GM19324 (cell line): ENCODE results near the gene PRLH.
A peak's percentile ranks its signal among the peaks of the same experiment; 100 is the strongest.
"Not testable (repeated sequence)": the region's sequence is repeated elsewhere in the genome, so short reads cannot be mapped to it uniquely, and the experiment has no call there.

Experiments used
- ATAC-seq: cut with Tn5 transposase; IDR thresholded peaks from one replicate; pipeline ENCODE4 v1.9.1; 2021; ENCODE audit warnings: mild to moderate bottlenecking, moderate library complexity; ENCODE audit not compliant: unreplicated experiment, low FRiP score

The PRLH gene

DNA sequence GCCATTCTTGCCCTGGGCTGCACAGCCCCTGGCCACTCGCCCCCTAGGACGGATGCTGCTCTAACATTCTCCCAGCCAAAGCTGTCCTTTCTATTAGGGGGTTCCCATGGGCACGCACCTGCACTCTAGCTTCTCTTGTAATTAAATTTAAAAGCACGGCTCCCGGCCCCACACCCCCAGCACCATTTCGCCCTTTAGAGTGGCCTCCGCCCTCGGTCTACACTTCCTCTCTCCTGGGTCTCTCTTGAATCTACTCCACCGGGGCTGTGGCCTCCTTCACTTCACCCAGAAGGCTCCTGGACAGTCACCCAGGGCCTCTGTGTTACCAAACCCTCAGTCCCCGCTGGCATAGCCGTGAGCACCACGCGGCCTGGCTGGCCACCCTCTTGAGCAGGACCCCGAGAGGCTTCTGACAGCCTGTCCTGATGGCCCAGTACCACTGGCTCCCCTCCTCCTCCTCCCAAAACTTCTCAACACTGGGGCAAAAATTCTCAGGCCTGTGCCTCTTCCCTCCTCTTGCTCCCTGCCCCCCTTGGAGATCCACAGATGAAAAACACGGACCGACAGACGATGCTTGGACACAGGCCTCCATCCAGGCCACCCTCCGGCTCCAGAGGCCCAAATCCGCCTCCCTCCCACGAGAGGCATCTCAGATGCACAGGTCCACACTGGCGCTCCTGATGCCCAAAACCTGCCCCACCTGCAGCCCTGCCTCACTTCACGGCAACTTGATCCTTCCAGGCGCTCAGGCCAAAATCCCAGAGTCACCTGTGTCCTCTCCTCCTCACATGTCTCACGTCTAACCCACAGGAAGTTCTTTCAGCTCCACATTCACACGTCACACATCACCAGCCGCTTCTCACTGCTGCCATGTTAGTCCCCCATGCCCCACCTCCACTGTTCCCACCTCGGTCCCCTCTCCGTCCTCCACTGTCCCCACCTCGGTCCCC, 31.1 kb downstream of the PRLH start:
- no peak for ATAC-seq

DNA sequence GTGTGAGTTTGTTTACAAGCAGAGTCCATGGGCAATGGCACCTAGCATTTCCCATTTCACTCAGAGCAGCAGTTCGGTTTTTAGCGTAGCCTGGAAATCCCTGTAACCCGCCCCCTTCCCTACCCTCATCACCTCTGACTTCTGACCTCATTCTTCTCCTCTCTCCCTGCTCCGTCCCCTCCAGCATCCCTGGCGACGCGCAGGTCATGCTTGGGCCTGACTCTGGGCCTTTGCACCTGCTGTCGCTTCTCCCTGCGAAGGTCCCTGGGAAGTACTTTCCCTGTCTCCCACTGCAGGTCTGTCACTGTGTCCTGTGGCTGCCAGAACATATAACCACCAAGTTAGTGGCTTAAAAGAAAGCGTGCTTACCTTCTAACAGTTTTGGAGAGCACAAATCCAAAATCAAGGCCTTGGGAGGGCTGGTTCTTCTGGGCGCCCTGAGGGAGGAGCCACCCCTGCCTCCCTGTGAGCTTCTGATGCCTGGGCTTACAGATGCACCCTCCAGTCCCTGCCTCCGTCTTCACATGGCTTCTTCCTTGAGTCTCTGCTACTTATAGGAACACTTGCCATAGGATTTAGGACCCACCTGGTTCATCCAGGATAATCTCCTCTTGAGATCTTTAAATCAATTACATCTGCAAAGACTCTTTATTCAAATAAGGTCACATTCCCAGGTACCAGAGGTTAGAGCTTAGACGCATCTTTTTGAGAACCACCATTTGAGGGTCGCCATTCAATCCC, 32.3 kb downstream of the PRLH start:
- ATAC-seq, result no peak

DNA sequence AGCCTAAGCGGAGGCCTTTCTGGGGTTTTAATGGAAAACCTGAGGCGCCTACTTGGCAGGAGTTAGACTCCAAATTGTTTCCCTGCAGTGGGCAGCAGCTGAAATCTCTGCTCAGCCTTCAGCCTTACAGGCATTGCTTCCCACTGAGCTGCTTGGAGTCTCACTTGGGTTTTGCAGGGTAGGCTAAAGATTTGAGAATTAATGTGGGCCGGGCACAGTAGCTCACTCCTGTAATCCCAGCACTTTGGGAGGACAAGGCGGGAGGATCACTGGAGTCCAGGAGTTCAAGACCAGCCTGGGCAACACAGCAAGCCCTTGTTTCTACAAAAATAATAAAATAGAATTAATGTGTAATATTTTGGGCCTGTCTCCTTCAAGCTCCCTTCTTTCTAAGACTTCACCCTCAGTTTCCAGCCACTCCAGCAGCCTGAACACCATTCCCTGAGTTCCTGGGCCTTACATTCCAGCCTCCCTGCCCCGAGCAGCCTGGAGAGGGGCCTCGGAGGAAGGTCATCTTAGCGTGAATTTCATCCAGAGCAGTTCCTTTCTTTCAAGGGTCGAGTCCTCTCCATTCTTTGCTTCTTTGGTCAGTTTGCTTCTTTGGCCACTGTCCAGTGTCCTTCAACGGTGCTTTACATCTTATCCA, 33.2 kb downstream of the PRLH start:
- no peak for ATAC-seq

DNA sequence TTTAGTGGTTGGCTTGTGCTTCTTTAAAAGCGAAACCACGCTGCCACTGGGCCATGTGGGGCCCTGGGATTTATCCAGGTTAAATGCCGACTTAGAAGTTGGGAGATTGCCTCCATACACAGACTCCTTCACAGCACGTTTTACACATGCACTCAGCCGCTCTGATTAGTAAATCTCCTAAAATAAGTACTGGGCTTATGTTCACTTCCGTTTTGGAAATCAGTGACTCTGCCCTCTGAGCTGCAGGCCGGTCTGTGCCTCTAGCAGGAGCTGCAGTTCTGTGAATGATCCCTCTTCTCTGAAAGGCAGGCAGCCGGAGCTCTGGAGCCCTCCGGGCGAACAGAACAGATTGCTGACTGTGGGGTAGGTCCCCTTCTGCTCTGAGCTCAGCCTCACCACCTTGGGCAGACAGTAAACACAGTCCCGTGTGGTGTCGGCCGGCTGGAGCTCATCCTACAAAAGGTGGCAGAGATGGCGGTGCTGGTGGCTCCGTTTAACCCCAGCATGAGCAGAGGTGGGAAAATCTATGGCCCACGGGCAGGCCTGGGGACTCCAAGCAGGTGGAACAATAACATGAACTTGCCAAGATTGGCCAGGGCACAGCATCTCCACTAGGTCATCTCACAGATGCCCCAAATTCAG, 34.0 kb downstream of the PRLH start:
- ATAC-seq, result no peak

DNA sequence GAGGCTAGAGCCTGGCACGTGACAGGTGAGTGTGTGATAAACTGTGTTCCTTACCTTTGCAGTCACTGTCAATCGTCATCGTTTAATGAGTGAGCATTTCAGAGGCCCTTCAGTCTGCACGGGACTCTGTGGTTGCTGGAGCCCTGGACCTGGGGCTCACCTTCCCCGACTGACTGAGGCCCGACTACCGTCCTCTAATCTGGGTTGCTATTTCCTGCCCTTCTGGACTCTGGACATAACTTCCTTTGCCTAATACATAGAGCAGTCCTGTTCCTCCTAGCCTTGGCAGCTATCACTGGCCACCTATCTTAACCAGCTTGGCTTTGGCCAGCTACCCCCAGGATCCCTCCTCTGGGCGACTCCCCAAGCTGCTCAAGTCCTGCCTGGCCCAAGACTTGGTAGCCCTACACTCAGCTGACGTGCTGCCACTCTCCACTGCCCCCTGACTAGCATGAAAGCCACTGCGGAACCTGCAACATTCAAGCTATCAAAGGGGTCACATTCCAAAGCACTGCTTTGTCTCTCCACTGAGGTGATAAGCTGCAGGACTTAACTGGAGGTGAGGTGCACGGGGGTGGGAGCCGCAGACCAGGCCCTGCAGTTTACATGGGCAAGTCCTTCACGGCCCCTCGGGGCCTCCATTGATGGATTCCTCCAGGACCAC, 35.2 kb downstream of the PRLH start:
- ATAC-seq, result no peak

DNA sequence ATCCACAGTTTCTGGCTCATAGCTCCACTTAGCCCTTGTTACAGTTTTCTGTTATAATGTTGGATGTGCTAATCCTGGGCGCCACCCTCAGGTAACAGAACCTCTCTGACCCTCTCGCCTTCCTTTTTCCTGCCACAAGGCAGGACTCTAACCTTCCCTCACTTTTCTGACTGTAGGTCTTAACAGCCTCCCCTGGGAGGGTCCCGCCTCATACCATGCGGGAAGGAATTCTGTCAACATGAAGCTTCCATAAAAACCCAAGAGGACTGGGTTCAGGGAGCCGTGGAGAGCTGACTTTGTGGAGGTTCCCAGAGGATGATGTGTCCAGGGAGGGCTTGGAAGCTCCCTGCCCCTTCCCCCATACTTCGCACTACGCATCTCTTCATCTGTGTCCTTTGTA, 36.0 kb downstream of the PRLH start:
- no peak for ATAC-seq

DNA sequence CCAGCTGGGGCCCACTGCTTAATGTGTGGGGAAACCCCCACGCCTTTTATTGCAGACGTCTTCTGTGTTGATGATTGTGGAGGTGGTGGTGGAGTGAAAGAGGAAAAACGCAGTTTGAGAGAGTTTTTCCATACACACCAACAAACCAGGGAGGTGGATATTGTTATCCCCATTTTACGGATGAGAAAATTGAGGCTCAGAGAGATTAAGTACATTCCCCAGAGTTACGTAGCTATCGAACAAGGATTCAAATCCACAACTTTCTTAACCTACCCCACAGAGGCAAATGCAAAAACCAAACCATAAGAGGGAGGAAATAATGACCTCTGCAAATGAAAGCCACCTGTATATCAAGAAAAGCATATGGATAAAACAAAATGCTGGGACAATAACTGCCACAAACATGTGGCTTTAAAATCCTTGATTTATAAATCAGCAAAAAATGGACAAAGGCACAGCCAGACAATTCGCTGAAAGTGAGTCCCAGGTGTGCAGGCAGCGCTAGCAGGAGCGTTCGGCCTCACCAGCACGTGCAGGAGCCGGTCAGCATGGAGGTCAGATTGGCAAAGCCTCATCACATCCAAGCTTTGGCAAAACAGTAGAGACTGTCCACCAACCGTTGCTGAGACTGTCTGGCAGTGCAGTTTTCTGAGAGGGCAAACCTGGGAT, 36.8 kb downstream of the PRLH start:
- peak; percentile 14 for ATAC-seq

DNA sequence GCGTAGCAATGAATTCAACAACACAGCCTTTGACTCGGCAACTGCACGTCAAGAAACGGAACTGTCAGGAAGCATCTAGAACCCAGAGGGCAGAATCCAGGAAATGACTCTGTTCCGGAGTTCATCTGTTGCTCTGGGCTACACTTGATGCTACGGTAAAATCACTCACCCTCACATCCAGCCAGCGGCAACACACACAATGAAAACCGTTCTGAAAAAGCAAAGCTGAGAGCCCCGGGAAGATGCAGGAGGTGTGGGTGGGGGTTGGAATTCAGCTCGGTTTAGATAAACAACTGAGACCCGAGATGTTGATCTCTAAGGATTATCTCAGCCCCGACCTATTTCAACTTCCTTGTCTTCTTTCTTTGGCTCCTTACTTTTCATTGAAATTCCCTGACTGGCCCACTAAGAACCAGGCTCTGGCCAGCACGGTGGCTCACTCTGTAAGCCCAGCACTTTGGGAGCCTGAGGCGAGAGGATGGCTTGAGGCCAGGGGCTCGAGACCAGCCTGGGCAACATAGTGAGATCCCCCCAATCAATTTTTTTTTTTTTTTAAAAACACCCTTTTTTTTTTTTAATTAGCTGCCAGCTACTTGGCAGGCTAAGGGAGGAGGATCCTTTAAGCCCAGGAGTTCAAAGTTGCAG, 37.5 kb downstream of the PRLH start:
- ATAC-seq, result peak; percentile 80

DNA sequence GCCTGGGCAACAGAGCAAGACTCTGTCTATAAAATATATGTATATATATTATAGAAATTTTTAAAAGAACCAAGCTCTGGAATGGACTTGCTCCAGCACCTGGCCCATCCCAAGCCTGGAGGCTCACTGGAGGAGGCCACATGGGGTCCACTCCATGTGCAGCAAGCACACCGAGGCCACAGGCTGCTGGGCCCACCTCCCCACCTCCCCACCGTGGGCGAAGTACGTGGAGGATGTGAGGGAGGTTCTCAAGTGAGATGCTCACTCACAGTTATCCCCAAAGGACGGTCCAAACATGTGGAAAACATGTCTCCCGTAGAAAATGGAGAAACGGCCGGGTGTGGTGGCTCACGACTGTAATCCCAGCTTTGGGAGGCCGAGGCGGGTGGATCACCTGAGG, 38.0 kb downstream of the PRLH start:
- ATAC-seq, result no peak

DNA sequence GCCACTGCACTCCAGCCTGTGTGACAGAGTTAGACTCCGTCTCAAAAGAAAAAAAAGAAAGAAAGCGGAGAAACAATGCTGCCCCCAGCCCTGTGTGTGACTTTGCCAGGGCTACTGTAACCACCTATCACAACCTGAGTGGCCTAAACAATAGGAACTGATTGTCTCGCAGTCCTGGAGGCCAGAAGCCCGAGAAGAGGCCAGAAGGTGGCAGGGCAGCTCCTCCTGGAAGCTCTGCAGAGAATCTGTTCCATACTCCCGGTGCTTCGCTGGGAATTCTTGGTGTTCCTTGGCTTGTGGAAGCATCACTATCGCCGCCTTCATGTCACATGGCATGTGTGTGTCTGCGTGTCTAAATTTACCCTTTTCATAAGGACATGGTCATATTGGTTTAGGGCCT, 38.6 kb downstream of the PRLH start:
- ATAC-seq, result no peak

DNA sequence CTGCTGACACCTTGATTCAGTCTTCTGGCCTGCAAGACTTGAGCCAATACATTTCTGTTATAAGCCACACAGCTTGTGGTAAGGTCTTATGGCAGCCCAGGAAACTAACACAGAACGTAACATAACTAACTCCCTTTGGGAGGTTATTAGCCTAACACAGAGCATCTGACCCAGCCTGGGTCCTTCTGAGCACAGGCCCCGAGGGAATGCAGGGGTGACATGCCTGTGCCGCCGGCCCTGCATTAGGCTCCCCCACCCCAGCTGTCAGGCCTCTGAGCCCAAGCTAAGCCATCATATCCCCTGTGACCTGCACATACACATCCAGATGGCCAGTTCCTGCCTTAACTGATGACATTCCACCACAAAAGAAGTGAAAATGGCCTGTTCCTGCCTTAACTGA, 40.1 kb downstream of the PRLH start:
- ATAC-seq, result not testable (repeated sequence)

DNA sequence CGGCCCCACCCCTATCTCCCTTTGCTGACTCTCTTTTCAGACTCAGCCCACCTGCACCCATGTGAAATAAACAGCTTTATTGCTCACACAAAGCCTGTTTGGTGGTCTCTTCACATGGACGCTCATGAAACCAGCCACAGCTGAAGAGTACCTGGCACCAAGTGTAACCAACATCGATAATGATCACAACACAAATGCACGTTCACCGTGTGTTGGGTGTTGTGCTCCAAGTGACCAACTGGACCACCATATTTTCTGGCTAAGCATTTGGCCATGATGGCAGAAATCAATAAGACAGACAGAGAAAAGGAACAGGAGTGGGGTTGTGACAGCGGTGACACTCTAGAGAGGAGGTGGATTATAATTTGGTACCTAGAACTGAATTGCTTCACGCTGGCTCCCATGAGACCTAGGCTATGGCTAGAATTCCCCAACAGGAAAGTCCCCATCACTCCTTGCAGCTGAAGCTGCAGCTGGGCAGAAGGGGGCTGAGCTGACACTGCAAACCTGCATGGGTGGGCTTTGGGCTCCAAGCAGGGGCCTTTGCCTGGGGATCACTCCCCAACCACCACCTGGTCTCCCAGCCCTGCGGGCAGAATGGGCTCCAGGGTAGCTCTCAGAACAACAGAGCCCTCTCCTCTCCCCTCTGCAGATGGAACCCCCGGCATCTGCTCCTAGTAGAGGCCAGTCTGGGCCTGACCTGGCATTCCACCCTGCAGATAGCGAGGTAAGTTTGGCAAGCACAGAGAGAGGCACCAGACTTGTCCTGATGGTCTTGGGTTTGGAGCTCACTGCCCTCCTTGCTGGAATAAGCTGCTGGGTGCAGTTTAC, 46.4 kb downstream of the PRLH start:
- no peak for ATAC-seq

DNA sequence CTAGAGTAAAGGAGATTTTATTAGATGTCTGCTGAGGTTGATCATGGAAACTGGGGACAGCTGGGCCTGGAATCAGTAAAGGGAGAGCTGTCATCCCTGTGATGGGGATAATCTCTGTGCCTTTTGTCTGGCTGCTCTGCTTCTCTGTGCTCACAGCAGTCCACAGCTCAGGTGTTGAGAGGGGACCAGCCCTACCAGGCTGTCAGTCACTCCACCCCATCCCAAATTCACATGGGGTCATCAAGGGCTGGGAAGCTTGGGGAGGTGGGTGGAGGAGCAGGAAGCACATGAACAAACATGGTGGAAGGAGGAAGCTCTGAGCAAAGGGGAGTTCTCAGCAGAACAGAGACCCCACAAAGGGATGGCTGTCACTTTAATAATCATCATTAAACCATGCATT, 47.3 kb downstream of the PRLH start:
- ATAC-seq, result no peak

DNA sequence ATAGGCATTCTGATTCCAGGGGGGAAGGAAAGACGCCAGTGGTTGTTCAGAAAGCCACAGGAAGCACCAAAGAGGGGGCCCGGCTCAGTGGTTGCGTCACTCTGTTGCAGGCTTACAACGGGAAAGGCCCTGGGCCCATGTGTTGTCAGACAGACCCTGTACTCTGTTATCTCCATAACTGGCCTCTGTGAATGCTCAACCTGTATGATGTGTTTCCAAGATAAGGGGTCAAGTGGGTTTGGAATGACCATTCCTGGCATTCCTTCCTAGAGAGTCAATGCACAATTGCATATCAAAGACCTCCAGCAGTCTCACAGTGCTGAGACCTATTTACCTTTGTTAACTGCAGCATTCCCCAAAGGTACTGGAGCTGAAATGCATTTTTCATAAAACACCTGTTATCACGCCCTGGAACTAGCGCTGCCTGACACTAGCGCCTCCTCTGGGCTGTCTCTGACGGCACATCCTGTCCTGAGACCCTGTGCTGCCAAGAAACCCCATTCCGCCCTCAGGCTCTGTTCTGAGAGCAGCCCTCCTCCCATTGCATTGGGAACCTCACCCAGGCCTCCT, 47.9 kb downstream of the PRLH start:
- ATAC-seq, result no peak

DNA sequence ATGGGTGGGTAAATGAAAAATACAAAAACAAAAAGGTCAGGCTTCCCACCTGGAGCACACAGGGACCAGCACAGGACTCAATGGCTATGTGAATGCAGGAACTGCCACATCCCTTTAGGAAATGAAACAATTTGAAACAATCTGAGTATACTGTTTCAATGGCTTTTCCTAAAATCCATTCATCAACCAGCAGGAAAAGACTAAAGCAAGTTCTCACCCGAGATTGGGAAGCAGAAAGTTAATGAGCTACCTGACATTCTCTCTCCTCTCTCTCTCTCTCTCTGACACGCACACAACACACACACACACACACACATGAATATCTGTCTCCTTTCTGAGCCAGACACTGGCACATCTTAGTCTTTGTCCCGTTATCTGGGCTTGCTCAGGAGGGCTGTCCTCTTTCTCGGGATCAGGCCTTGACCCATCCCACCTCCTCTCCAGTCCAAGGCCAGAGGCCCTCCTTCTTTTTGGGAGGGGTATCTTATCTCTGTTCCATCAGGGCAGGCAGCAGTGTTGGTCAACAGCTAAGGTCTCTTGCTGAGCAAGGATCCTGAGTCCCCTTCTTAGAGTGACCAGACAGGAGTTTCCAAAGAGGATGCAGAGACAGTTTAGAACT, 49.4 kb downstream of the PRLH start:
- ATAC-seq, result no peak

DNA sequence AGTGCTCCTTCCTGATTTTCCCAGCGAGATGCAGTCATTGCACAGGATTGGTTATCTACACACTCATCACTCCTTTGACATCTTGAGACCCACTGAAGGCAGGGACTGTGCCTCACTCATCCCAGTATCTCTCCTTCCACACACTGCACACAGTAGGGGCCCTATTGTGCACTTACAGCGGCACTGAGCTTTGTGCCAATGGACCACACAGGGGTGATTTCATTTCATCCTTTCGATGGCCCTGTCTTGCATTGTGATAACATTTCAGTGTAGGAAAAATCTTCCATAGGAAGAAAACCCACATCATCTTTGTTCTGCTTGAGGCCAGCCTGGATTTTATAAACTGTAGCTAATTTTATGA, 50.0 kb downstream of the PRLH start:
- ATAC-seq, result no peak
